SK-N-MC (cell line): ENCODE measurements around the gene C1S.
"Not testable (repeated sequence)": the region's sequence is repeated elsewhere in the genome, so short reads cannot be mapped to it uniquely, and the experiment has no call there.

ENCODE experiments used
- DNase-seq: peaks from one replicate; pipeline ENCODE4 v3.0.0-alpha.2; 2011; ENCODE audit warnings: low read depth, low spot score
- H3K27ac ChIP-seq: fragments of 200-600 bp; sonication (generic); 2 replicates; pipeline ENCODE4 v1.5.1; 2016; ENCODE audit warnings: mixed run types
- H3K36me3 ChIP-seq: fragments of 200-600 bp; sonication (generic); 2 replicates; pipeline ENCODE4 v1.6.1; 2017; ENCODE audit warnings: antibody characterized with exemption, low read length, mixed read lengths; ENCODE audit not compliant: insufficient read depth
- H3K4me3 ChIP-seq: fragments of 200-600 bp; sonication (generic); 2 replicates; pipeline ENCODE4 v1.5.1; 2016
- H3K9ac ChIP-seq: fragments of 200-600 bp; sonication (generic); 2 replicates; pipeline ENCODE4 v1.8.0; 2017; ENCODE audit warnings: mixed run types, mixed read lengths; ENCODE audit not compliant: insufficient read length
- H3K9me3 ChIP-seq: fragments of 200-600 bp; sonication (generic); 2 replicates; pipeline ENCODE4 v1.6.1; 2017; ENCODE audit warnings: low read depth, mild to moderate bottlenecking, antibody characterized with exemption, low read length, moderate library complexity, mixed read lengths
- EZH2 ChIP-seq: fragments of 200-600 bp; sonication (generic); IDR thresholded peaks from one replicate; pipeline ENCODE4 v1.6.1; 2017; ENCODE audit warnings: antibody characterized with exemption
- FOXP2 ChIP-seq: optimal IDR thresholded peaks from 2 replicates; pipeline ENCODE3; 2011; ENCODE audit warnings: mild to moderate bottlenecking, moderate library complexity; ENCODE audit not compliant: insufficient read depth; ENCODE audit errors: extremely low read length, control extremely low read depth
- POLR2AphosphoS5 ChIP-seq: IDR thresholded peaks from 2 replicates; pipeline ENCODE4 v1.6.1; 2012; ENCODE audit warnings: mild to moderate bottlenecking, low read depth, low read length, borderline replicate concordance

The C1S gene

DNA sequence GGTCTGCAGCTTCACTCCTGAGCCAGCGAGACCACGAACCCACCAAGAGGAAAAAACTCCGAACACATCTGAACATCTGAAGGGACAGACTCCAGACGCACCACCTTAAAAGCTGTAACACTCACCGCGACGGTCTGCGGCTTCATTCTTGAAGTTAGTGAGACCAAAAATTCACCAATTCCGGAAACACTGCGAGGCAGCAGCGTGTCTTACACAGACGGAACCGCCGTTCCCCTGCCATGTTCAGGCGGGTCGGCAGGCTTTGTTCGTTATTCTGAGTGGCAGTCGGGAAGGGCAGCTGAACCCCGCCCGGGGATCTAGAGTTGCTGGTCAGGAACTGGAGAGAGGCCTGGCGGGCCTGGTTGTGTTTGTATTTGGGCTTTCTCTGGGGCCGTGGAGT lies 21.9 kb upstream of the C1S start:
- Histone ChIP-seq H3K9me3 (no peaks in the 10 kb centered on the region), H3K36me3 (no peaks in the 10 kb centered on the region), H3K27ac (no peak overlapping the region), H3K4me3 (no peak overlapping the region), H3K9ac (no peak overlapping the region)
- no peak for DNase-seq
- TF ChIP-seq EZH2 (no peak), FOXP2 (no peak), POLR2AphosphoS5 (no peak)

DNA sequence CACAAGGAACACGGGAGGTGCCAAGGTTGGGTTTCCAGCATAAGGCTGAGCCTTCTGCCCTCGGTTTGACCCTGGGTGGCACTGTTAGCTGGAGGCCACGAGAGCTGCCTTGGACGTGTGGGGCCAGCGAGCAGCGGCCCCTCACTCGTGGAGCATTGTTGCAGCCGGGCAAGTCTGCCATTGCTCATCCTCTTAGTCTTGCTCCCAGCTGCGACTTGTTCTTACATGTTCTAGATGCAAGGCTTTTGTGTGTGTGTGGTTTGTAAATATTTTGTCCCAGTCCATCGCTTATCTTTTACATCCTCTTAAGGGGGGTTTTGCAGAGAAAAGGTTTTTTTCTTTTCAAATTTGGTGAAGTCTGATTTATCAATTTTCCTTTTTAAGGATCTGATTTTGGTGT lies 21.1 kb upstream of the C1S start:
- Histone ChIP-seq H3K27ac (no peak overlapping the region), H3K9ac (no peak overlapping the region), H3K4me3 (no peak overlapping the region), H3K36me3 (no peaks in the 10 kb centered on the region), H3K9me3 (no peaks in the 10 kb centered on the region)
- TF ChIP-seq POLR2AphosphoS5 (no peak), FOXP2 (no peak), EZH2 (no peak)
- DNase-seq, result no peak

- Histone ChIP-seq H3K4me3 (no peak overlapping the region), H3K36me3 (no peaks in the 10 kb centered on the region), H3K27ac (no peak overlapping the region), H3K9ac (no peak overlapping the region), H3K9me3 (no peaks in the 10 kb centered on the region)
- peak; percentile 14 for DNase-seq
- TF ChIP-seq POLR2AphosphoS5 (no peak), FOXP2 (no peak), EZH2 (no peak)
Observed at GRCh38 chr12:7042842-7043241, 17.7 kb upstream of the C1S start.

DNA sequence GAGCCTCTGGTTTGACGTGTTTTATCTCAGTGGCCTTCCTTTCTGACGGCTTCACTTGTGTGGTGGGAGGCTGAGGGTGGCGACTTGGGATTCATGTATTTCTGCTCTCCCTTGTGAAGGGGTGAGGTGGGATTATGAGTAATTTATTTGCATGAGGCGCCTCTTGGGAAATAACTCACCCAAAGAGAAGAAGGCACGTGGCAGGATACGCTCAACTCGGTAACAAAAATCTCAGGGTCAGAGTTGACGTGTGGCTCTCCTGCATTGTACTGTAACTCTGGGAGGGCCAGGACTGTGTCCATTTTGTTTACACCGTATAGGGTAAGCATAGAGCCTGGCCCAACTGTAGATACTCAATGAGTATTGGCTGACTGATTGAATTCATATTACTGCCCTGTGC lies 14.6 kb upstream of the C1S start:
- Histone ChIP-seq H3K9ac (no peak overlapping the region), H3K9me3 (no peaks in the 10 kb centered on the region), H3K36me3 (no peaks in the 10 kb centered on the region), H3K27ac (no peak overlapping the region), H3K4me3 (no peak overlapping the region)
- DNase-seq, result no peak
- TF ChIP-seq POLR2AphosphoS5 (no peak), EZH2 (no peak), FOXP2 (no peak)

- no peak overlapping the region for H3K4me3 ChIP-seq
Observed at GRCh38 chr12:7046383-7047105, 14.0 kb upstream of the C1S start.

DNA sequence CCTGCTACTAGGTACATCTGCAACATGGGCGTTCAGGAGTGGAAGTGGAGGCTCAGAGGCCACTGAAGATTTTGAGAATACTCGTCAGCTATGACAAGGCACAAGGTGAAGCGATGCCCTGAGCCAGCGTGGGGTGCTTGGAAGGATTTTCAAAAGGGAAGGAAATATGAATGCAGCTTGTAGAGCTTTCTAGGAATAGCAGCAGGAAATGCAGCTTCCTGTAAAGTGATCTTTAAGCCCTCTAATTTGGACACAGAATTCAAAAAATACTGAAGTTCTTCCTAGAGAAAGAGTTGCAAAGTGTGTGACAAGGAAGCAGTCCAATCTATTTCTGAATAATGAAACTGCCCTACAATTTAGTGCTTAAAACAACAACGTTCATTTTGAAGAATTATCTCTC lies 13.2 kb upstream of the C1S start:
- no peaks in the 10 kb centered on the region for H3K36me3 ChIP-seq
- no peak overlapping the region for H3K9ac ChIP-seq
- H3K9me3 ChIP-seq, result no peaks in the 10 kb centered on the region
- TF ChIP-seq EZH2 (no peak), POLR2AphosphoS5 (no peak)
- H3K4me3 ChIP-seq, result no peak overlapping the region
- DNase-seq, result no peak
- no peak overlapping the region for H3K27ac ChIP-seq

More at GRCh38 chr12:7046383-7047105, 14.0 kb upstream of the C1S start:
- no peak for DNase-seq
- TF ChIP-seq EZH2 (no peak), FOXP2 (no peak), POLR2AphosphoS5 (no peak)
- no peaks in the 10 kb centered on the region for H3K9me3 ChIP-seq
- no peak overlapping the region for H3K27ac ChIP-seq
- H3K9ac ChIP-seq, result no peak overlapping the region
- H3K36me3 ChIP-seq, result no peaks in the 10 kb centered on the region

- H3K36me3 ChIP-seq, H3K27ac ChIP-seq, H3K4me3 ChIP-seq, H3K9ac ChIP-seq, H3K9me3 ChIP-seq, DNase-seq: not testable (repeated sequence)
Observed at GRCh38 chr12:7049445-7049951, 11.0 kb upstream of the C1S start.

- H3K9ac ChIP-seq, DNase-seq, H3K27ac ChIP-seq, H3K9me3 ChIP-seq, H3K4me3 ChIP-seq, H3K36me3 ChIP-seq: not testable (repeated sequence)
Observed at GRCh38 chr12:7049973-7050372, 10.5 kb upstream of the C1S start.

DNA sequence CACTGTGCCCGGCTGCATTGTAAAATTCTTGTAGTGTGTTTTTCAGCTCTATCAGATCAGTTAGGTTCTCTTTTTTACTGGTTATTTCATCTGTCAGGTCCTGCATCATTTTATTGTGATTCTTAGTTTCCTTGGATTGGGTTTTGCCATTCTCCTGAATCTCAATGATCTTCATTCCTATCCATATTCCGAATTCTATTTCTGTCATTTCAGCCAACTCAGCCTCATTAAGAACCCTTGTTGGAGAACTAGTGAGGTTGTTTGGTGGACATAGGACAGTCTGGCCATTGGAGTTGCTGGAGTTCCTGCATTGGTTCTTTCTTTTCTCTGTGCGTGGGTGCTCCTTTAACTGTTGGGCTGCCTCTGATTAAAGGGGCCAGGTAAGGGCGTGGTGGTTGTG lies 5.6 kb upstream of the C1S start:
- TF ChIP-seq FOXP2, result no peak
- no peak for TF ChIP-seq POLR2AphosphoS5
- TF ChIP-seq EZH2, result no peak
- no peak overlapping the region for H3K27ac ChIP-seq
- no peak overlapping the region for H3K9ac ChIP-seq
- H3K36me3 ChIP-seq, result no peaks in the 10 kb centered on the region
- no peak for DNase-seq
- H3K9me3 ChIP-seq, result no peaks in the 10 kb centered on the region
- no peak overlapping the region for H3K4me3 ChIP-seq

GRCh38 chr12:7055736-7056135 lies 4.8 kb upstream of the C1S start:
- not testable (repeated sequence) for H3K9me3 ChIP-seq, H3K9ac ChIP-seq, H3K27ac ChIP-seq, H3K4me3 ChIP-seq, DNase-seq, H3K36me3 ChIP-seq
